Activated T-cell treated with anti-CD3 and anti-CD28 coated beads, Interleukin-2, amount 50 U/mL, for 24 hours (primary cell): Measurements from ENCODE around the gene GDF11.
A peak's percentile ranks its signal among the peaks of the same experiment; 100 is the strongest.

Source experiments
- DNase-seq: peaks from one replicate; pipeline ENCODE4 v3.0.0-alpha.2; 2020
- H3K27ac Mint-ChIP-seq: 2 replicates; pipeline ENCODE4 v1.8.0; 2020; ENCODE audit warnings: mild to moderate bottlenecking, mixed read lengths
- H3K27me3 Mint-ChIP-seq: 2 replicates; pipeline ENCODE4 v1.8.0; 2020; ENCODE audit warnings: mixed read lengths
- H3K36me3 Mint-ChIP-seq: 2 replicates; pipeline ENCODE4 v1.8.0; 2020; ENCODE audit warnings: low read depth, mixed read lengths
- H3K4me1 Mint-ChIP-seq: 2 replicates; pipeline ENCODE4 v1.8.0; 2020; ENCODE audit warnings: low read depth, mixed read lengths
- H3K4me3 Mint-ChIP-seq: 2 replicates; pipeline ENCODE4 v1.8.0; 2020; ENCODE audit warnings: mild to moderate bottlenecking, moderate library complexity, mixed read lengths
- H3K9me3 Mint-ChIP-seq: 2 replicates; pipeline ENCODE4 v1.8.0; 2020; ENCODE audit warnings: mixed read lengths

The GDF11 gene

GRCh38 chr12:55703901-55704761 lies 38.8 kb upstream of the GDF11 start:
- no peak overlapping the region for H3K27ac Mint-ChIP-seq
- H3K4me3 Mint-ChIP-seq: no peak overlapping the region
- peaks cover 18% of the 10 kb centered on the region for H3K4me1 Mint-ChIP-seq
- no peaks in the 10 kb centered on the region for H3K9me3 Mint-ChIP-seq
- H3K36me3 Mint-ChIP-seq: no peaks in the 10 kb centered on the region
- no peak for DNase-seq
- H3K27me3 Mint-ChIP-seq: peaks cover 26% of the 10 kb centered on the region

- no peak for DNase-seq
- Mint-ChIP-seq H3K27me3 (peaks cover 29% of the 10 kb centered on the region), H3K4me1 (peaks cover 19% of the 10 kb centered on the region), H3K36me3 (no peaks in the 10 kb centered on the region), H3K27ac (no peak overlapping the region), H3K4me3 (no peak overlapping the region), H3K9me3 (no peaks in the 10 kb centered on the region)
These were observed 37.9 kb upstream of the GDF11 start for GRCh38 chr12:55704824-55705718.

- Mint-ChIP-seq H3K4me1 (peaks cover 19% of the 10 kb centered on the region), H3K9me3 (no peaks in the 10 kb centered on the region), H3K36me3 (no peaks in the 10 kb centered on the region), H3K27ac (no peak overlapping the region), H3K4me3 (no peak overlapping the region), H3K27me3 (peaks cover 29% of the 10 kb centered on the region)
- no peak for DNase-seq
These were observed 37.0 kb upstream of the GDF11 start for GRCh38 chr12:55705782-55706402.

GRCh38 chr12:55706568-55707218 lies 36.2 kb upstream of the GDF11 start:
- no peak overlapping the region for H3K27ac Mint-ChIP-seq
- peaks cover 19% of the 10 kb centered on the region for H3K4me1 Mint-ChIP-seq
- H3K27me3 Mint-ChIP-seq: peaks cover 29% of the 10 kb centered on the region
- no peaks in the 10 kb centered on the region for H3K9me3 Mint-ChIP-seq
- H3K4me3 Mint-ChIP-seq: peak overlapping the region; percentile 77
- no peak for DNase-seq
- H3K36me3 Mint-ChIP-seq: no peaks in the 10 kb centered on the region

GRCh38 chr12:55707219-55707671 lies 35.7 kb upstream of the GDF11 start:
- Mint-ChIP-seq H3K4me1 (peaks cover 19% of the 10 kb centered on the region), H3K36me3 (no peaks in the 10 kb centered on the region), H3K27ac (no peak overlapping the region), H3K4me3 (peak overlapping the region; percentile 77), H3K9me3 (no peaks in the 10 kb centered on the region), H3K27me3 (peaks cover 29% of the 10 kb centered on the region)
- no peak for DNase-seq

- Mint-ChIP-seq H3K27me3 (peaks cover 29% of the 10 kb centered on the region), H3K9me3 (no peaks in the 10 kb centered on the region), H3K27ac (no peak within 1 kb of the TSS), H3K36me3 (no peaks in the 10 kb centered on the region), H3K4me3 (peak within 1 kb of the TSS; percentile 77), H3K4me1 (peaks cover 19% of the 10 kb centered on the region)
- DNase-seq: peak; percentile 77
These were observed 34.9 kb upstream of the GDF11 start, which contains the start of gene ITGA7 for GRCh38 chr12:55707841-55708694. TSS of gene ITGA7 (minus strand) at chr12:55707904. CDS start at chr12:55707682, 222 bp downstream.

- H3K27ac Mint-ChIP-seq: no peak overlapping the region
- no peak for DNase-seq
- H3K27me3 Mint-ChIP-seq: peaks cover 29% of the 10 kb centered on the region
- no peaks in the 10 kb centered on the region for H3K36me3 Mint-ChIP-seq
- peak overlapping the region; percentile 77 for H3K4me3 Mint-ChIP-seq
- no peaks in the 10 kb centered on the region for H3K9me3 Mint-ChIP-seq
- H3K4me1 Mint-ChIP-seq: peaks cover 19% of the 10 kb centered on the region
These were observed 34.2 kb upstream of the GDF11 start for GRCh38 chr12:55708695-55709233.

- peaks cover 20% of the 10 kb centered on the region for H3K27me3 Mint-ChIP-seq
- H3K4me1 Mint-ChIP-seq: peaks cover 31% of the 10 kb centered on the region
- H3K36me3 Mint-ChIP-seq: peaks cover 11% of the 10 kb centered on the region
- no peak for DNase-seq
- H3K27ac Mint-ChIP-seq: no peak overlapping the region
- H3K4me3 Mint-ChIP-seq: no peak overlapping the region
- no peaks in the 10 kb centered on the region for H3K9me3 Mint-ChIP-seq
These were observed 31.0 kb upstream of the GDF11 start for GRCh38 chr12:55711786-55712553.

- Mint-ChIP-seq H3K4me3 (no peak overlapping the region), H3K36me3 (peaks cover 20% of the 10 kb centered on the region), H3K27ac (no peak overlapping the region), H3K4me1 (peaks cover 35% of the 10 kb centered on the region), H3K27me3 (peaks cover 15% of the 10 kb centered on the region), H3K9me3 (no peaks in the 10 kb centered on the region)
- DNase-seq: no peak
These were observed 30.1 kb upstream of the GDF11 start for GRCh38 chr12:55712700-55713415.

GRCh38 chr12:55713721-55714120 lies 29.2 kb upstream of the GDF11 start:
- no peak for DNase-seq
- Mint-ChIP-seq H3K4me3 (no peak overlapping the region), H3K36me3 (peaks cover 28% of the 10 kb centered on the region), H3K4me1 (peaks cover 36% of the 10 kb centered on the region), H3K27ac (no peak overlapping the region), H3K9me3 (no peaks in the 10 kb centered on the region), H3K27me3 (peaks cover 7% of the 10 kb centered on the region)

GRCh38 chr12:55715169-55715764 lies 27.7 kb upstream of the GDF11 start:
- H3K27ac Mint-ChIP-seq: peak overlapping the region; percentile 97
- H3K36me3 Mint-ChIP-seq: peaks cover 38% of the 10 kb centered on the region
- H3K4me1 Mint-ChIP-seq: peaks cover 38% of the 10 kb centered on the region
- no peaks in the 10 kb centered on the region for H3K27me3 Mint-ChIP-seq
- H3K4me3 Mint-ChIP-seq: peak overlapping the region; percentile 91
- no peaks in the 10 kb centered on the region for H3K9me3 Mint-ChIP-seq
- no peak for DNase-seq
